OCI-LY1 (cell line): ENCODE data around the gene ZBTB8OS.

ENCODE experiments used
- H2AFZ ChIP-seq: fragments of 200-600 bp; sonication (generic), shearing (Covaris generic); 2 replicates; pipeline ENCODE4 v1.6.0; 2014; ENCODE audit warnings: antibody characterized with exemption, mild to moderate bottlenecking, low read length
- H3F3A ChIP-seq: fragments of 200-600 bp; sonication (generic), shearing (Covaris generic); 2 replicates; pipeline ENCODE4 v1.6.0; 2014; ENCODE audit warnings: mild to moderate bottlenecking, antibody characterized with exemption, low read length, moderate library complexity; ENCODE audit not compliant: insufficient read depth
- H3K27ac ChIP-seq: fragments of 200-600 bp; sonication (generic); 2 replicates; pipeline ENCODE4 v1.5.1; 2014; ENCODE audit warnings: low read length, mixed run types, mild to moderate bottlenecking, low read depth; ENCODE audit not compliant: poor library complexity, severe bottlenecking
- H3K27me3 ChIP-seq: fragments of 200-600 bp; sonication (generic); 2 replicates; pipeline ENCODE4 v1.6.0; 2014; ENCODE audit warnings: antibody characterized with exemption, mild to moderate bottlenecking, low read length, moderate library complexity; ENCODE audit not compliant: insufficient read depth
- H3K36me3 ChIP-seq: fragments of 200-600 bp; sonication (generic); 2 replicates; pipeline ENCODE4 v1.6.1; 2014; ENCODE audit warnings: mild to moderate bottlenecking, antibody characterized with exemption, low read length, moderate library complexity, mixed read lengths; ENCODE audit not compliant: insufficient read depth
- H3K4me1 ChIP-seq: fragments of 200-600 bp; sonication (generic); 2 replicates; pipeline ENCODE4 v1.5.1; 2014; ENCODE audit warnings: mild to moderate bottlenecking, low read length, moderate library complexity; ENCODE audit not compliant: insufficient read depth, severe bottlenecking
- H3K4me2 ChIP-seq: fragments of 200-600 bp; sonication (generic), shearing (Covaris generic); 2 replicates; pipeline ENCODE4 v1.6.1; 2014; ENCODE audit warnings: low read length
- H3K4me3 ChIP-seq: fragments of 200-600 bp; sonication (generic); 2 replicates; pipeline ENCODE4 v1.5.1; 2014; ENCODE audit warnings: low read length, low read depth, mild to moderate bottlenecking, mixed read lengths; ENCODE audit not compliant: poor library complexity, severe bottlenecking
- H3K79me2 ChIP-seq: fragments of 200-600 bp; shearing (Covaris generic); 2 replicates; pipeline ENCODE4 v1.6.1; 2016; ENCODE audit warnings: mixed run types, low read length, mixed read lengths; ENCODE audit not compliant: insufficient read depth
- H3K9ac ChIP-seq: fragments of 200-600 bp; sonication (generic), shearing (Covaris generic); 2 replicates; pipeline ENCODE4 v1.6.1; 2014; ENCODE audit warnings: mild to moderate bottlenecking, low read length, mixed read lengths
- H3K9me2 ChIP-seq: fragments of 200-600 bp; sonication (generic), shearing (Covaris generic); 2 replicates; pipeline ENCODE4 v1.6.1; 2014; ENCODE audit warnings: low read depth, mild to moderate bottlenecking, low read length, mixed read lengths
- H3K9me3 ChIP-seq: fragments of 200-600 bp; shearing (Covaris generic); 2 replicates; pipeline ENCODE4 v1.6.1; 2014; ENCODE audit warnings: low read length, mixed read lengths
- H4K20me1 ChIP-seq: fragments of 200-600 bp; sonication (generic), shearing (Covaris generic); 2 replicates; pipeline ENCODE4 v1.6.0; 2016; ENCODE audit warnings: mild to moderate bottlenecking, low read length; ENCODE audit not compliant: insufficient read depth
- EZH2 ChIP-seq: fragments of 200-600 bp; sonication (generic), shearing (Covaris generic); IDR thresholded peaks from 2 replicates; pipeline ENCODE4 v1.8.0; 2017; ENCODE audit warnings: borderline replicate concordance, mixed run types, mild to moderate bottlenecking, antibody characterized with exemption, low read length, moderate library complexity, mixed read lengths
- TF ChIP-seq, protein P1 (sequence below): fragments of 200-600 bp; sonication (generic), shearing (Covaris generic); IDR thresholded peaks from 2 replicates; pipeline ENCODE4 v1.5.1; 2017; ENCODE audit warnings: mild to moderate bottlenecking, antibody characterized with exemption, low read length, moderate library complexity, mixed read lengths

The ZBTB8OS gene

GRCh38 chr1:32592943-32593342 lies 57.4 kb downstream of the ZBTB8OS start:
- Histone ChIP-seq H3K4me2 (no peak overlapping the region), H4K20me1 (no peaks in the 10 kb centered on the region), H3F3A (no peaks in the 10 kb centered on the region), H3K27ac (no peak overlapping the region), H3K27me3 (no peaks in the 10 kb centered on the region), H3K9me2 (no peaks in the 10 kb centered on the region), H3K9ac (no peak overlapping the region), H2AFZ (no peak overlapping the region), H3K36me3 (no peaks in the 10 kb centered on the region), H3K4me3 (no peak overlapping the region), H3K79me2 (no peaks in the 10 kb centered on the region), H3K9me3 (no peaks in the 10 kb centered on the region), H3K4me1 (no peaks in the 10 kb centered on the region)
- no peak for TF ChIP-seq EZH2
- TF ChIP-seq, protein P1, sequence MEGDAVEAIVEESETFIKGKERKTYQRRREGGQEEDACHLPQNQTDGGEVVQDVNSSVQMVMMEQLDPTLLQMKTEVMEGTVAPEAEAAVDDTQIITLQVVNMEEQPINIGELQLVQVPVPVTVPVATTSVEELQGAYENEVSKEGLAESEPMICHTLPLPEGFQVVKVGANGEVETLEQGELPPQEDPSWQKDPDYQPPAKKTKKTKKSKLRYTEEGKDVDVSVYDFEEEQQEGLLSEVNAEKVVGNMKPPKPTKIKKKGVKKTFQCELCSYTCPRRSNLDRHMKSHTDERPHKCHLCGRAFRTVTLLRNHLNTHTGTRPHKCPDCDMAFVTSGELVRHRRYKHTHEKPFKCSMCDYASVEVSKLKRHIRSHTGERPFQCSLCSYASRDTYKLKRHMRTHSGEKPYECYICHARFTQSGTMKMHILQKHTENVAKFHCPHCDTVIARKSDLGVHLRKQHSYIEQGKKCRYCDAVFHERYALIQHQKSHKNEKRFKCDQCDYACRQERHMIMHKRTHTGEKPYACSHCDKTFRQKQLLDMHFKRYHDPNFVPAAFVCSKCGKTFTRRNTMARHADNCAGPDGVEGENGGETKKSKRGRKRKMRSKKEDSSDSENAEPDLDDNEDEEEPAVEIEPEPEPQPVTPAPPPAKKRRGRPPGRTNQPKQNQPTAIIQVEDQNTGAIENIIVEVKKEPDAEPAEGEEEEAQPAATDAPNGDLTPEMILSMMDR, result no peak

GRCh38 chr1:32580348-32581017 lies 69.9 kb downstream of the ZBTB8OS start:
- Histone ChIP-seq H3K9ac (no peak overlapping the region), H3K9me2 (no peaks in the 10 kb centered on the region), H2AFZ (no peak overlapping the region), H3K36me3 (no peaks in the 10 kb centered on the region), H4K20me1 (no peaks in the 10 kb centered on the region), H3K27ac (no peak overlapping the region), H3K4me1 (no peaks in the 10 kb centered on the region), H3K4me3 (no peak overlapping the region), H3K4me2 (no peak overlapping the region), H3K27me3 (no peaks in the 10 kb centered on the region), H3F3A (no peaks in the 10 kb centered on the region), H3K79me2 (no peaks in the 10 kb centered on the region), H3K9me3 (no peaks in the 10 kb centered on the region)
- TF ChIP-seq, protein P1, result no peak
- TF ChIP-seq EZH2, result no peak
